GM10266 (cell line): Measurements from ENCODE around the gene SDCBP2.
A peak's percentile ranks its signal among the peaks of the same experiment; 100 is the strongest.

Experiments used
- DNase-seq: peaks from one replicate; pipeline ENCODE4 v3.0.0; 2012; ENCODE audit errors: extremely low spot score
- CTCF ChIP-seq: IDR thresholded peaks from 2 replicates; pipeline ENCODE4 v1.5.1; 2012; ENCODE audit warnings: mild to moderate bottlenecking, low read depth; ENCODE audit not compliant: control insufficient read depth, insufficient read depth; ENCODE audit errors: missing control alignments

Gene SDCBP2

GRCh38 chr20:1267809-1268374 lies 61.0 kb downstream of the SDCBP2 start:
- DNase-seq: no peak
- TF ChIP-seq CTCF: no peak

DNA sequence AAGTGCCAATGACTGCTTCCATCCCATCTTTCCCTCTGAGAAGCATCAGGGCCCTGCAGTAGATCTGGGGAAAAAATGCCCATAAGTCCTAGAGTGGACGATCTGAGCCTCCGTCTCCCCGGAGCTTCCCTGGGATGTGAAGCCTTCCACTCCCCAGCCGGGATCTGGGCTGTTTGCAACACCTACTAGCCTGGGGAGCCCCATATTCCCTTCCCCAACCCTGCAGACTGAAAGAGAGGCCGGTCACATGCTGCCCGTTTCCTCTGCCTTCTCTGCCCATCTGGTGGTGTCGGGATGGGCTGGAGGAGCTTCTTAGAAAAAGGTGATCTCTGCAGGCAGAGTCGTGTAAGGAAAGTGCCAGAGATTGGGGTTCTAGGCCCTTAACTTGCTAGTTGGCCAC lies 61.8 kb downstream of the SDCBP2 start:
- no peak for TF ChIP-seq CTCF
- DNase-seq: no peak

- peak; percentile 81 for DNase-seq
- no peak for TF ChIP-seq CTCF
Measured at GRCh38 chr20:1266167-1266973, 62.6 kb downstream of the SDCBP2 start, which contains the start of gene SNPH. TSS of gene SNPH (plus strand) at chr20:1266294. CDS start at chr20:1296240, 29,946 bp downstream.

- DNase-seq: no peak
- TF ChIP-seq CTCF: no peak
Measured at GRCh38 chr20:1265916-1266166, 63.1 kb downstream of the SDCBP2 start.

GRCh38 chr20:1265226-1265915 lies 63.6 kb downstream of the SDCBP2 start:
- TF ChIP-seq CTCF: no peak
- no peak for DNase-seq

- no peak for DNase-seq
- no peak for TF ChIP-seq CTCF
Measured at GRCh38 chr20:1264727-1265126, 64.2 kb downstream of the SDCBP2 start.

DNA sequence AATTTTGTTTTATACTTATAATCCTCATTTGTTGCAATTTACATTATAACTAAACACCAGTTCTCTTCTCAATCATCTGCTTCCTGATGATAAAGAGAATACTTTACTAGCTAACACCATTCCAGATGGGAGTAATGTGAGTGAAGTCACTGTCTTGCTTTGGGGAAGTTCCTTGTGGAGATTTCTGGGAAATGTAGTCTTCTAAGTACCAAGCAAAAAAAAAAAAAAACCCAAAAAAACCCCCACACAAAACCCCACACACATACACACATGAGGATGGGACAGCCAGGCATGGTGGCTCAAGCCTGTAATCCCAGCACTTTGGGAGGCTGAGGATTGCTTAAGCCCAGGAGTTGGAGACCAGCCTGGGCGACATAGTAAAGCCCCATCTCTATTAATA lies 65.1 kb downstream of the SDCBP2 start:
- no peak for DNase-seq
- no peak for TF ChIP-seq CTCF
